HG03521 (cell line): ENCODE results near the gene TGFBR3L.

Experiments used
- ATAC-seq: cut with Tn5 transposase; IDR thresholded peaks from one replicate; pipeline ENCODE4 v1.9.1; 2021; ENCODE audit warnings: mild to moderate bottlenecking, moderate library complexity; ENCODE audit not compliant: unreplicated experiment

The TGFBR3L gene

GRCh38 chr19:7903244-7904073, 11.2 kb upstream of the TGFBR3L start, which contains the start of gene MAP2K7:
TSS of gene MAP2K7 (plus strand) at chr19:7903877. CDS start at chr19:7903945, 68 bp downstream.
- peak; percentile 87 for ATAC-seq

- peak; percentile 21 for ATAC-seq
Observed at GRCh38 chr19:7904074-7905020, 10.3 kb upstream of the TGFBR3L start.

GRCh38 chr19:7905268-7905667, 9.4 kb upstream of the TGFBR3L start:
- ATAC-seq, result no peak

- ATAC-seq, result no peak
Observed at GRCh38 chr19:7905859-7906258, 8.8 kb upstream of the TGFBR3L start.

- no peak for ATAC-seq
Observed at GRCh38 chr19:7907122-7907521, 7.5 kb upstream of the TGFBR3L start.

- no peak for ATAC-seq
Observed at GRCh38 chr19:7907544-7907943, 7.1 kb upstream of the TGFBR3L start.

- no peak for ATAC-seq
Observed at GRCh38 chr19:7908078-7908699, 6.4 kb upstream of the TGFBR3L start.

GRCh38 chr19:7908742-7909461, 5.7 kb upstream of the TGFBR3L start:
- no peak for ATAC-seq

- ATAC-seq, result no peak
Observed at GRCh38 chr19:7909471-7910067, 5.1 kb upstream of the TGFBR3L start.

GRCh38 chr19:7910321-7911161, 4.1 kb upstream of the TGFBR3L start:
- no peak for ATAC-seq

- ATAC-seq, result no peak
Observed at GRCh38 chr19:7911508-7912143, 3.0 kb upstream of the TGFBR3L start.

- ATAC-seq, result no peak
Observed at GRCh38 chr19:7912144-7912696, 2.4 kb upstream of the TGFBR3L start.

GRCh38 chr19:7912697-7913564, 1.7 kb upstream of the TGFBR3L start:
- no peak for ATAC-seq

- no peak for ATAC-seq
Observed at GRCh38 chr19:7913652-7914051, 978 bp upstream of the TGFBR3L start.

- ATAC-seq, result no peak
Observed at GRCh38 chr19:7914099-7914498, 531 bp upstream of the TGFBR3L start.

GRCh38 chr19:7915250-7916102, 846 bp downstream of the TGFBR3L start:
- ATAC-seq, result no peak
